Measurements from ENCODE around the gene RAD51AP1. TPM values are rescaled to one million over a fixed set of nuclear protein-coding genes. Genes with fewer than 3 reads are reported as not detected.

Gene RAD51AP1
- total RNA-seq, 2 experiments from 2014 or later: 69.5 to 76.5 TPM

- peaks cover 1% of the 10 kb centered on the region for H3K27me3 Mint-ChIP-seq (ENCODE audit: low read depth)
- intact Hi-C loops (cut with micrococcal nuclease): loop anchor here (1.0 kb wide), 1 partner anchor 179 kb away; no protein-coding TSS in a partner anchor
- CTCF ChIA-PET: interaction anchor here (2.0 kb wide), 1 partner anchor 179 kb away, joined by 6 read pairs; no protein-coding TSS in a partner anchor
- DNase-seq: peak; percentile 30
- no peak overlapping the region for H3K4me3 Mint-ChIP-seq
- no peaks in the 10 kb centered on the region for H3K36me3 Mint-ChIP-seq (ENCODE audit: low read depth)
- no peak overlapping the region for H3K27ac Mint-ChIP-seq
- H3K4me1 Mint-ChIP-seq (ENCODE audit: low read depth): no peaks in the 10 kb centered on the region
- H3K9me3 Mint-ChIP-seq: no peaks in the 10 kb centered on the region
Measured at GRCh38 chr12:4579305-4580102, 40.8 kb downstream of the RAD51AP1 start.

GRCh38 chr12:4580281-4580688 lies 41.6 kb downstream of the RAD51AP1 start:
- intact Hi-C loops (cut with micrococcal nuclease): no loop called here
- no peaks in the 10 kb centered on the region for H3K4me1 Mint-ChIP-seq (ENCODE audit: low read depth)
- H3K27me3 Mint-ChIP-seq (ENCODE audit: low read depth): peaks cover 1% of the 10 kb centered on the region
- no peak overlapping the region for H3K27ac Mint-ChIP-seq
- H3K9me3 Mint-ChIP-seq: no peaks in the 10 kb centered on the region
- CTCF ChIA-PET: interaction anchor here (2.0 kb wide), 1 partner anchor 178 kb away, joined by 6 read pairs; no protein-coding TSS in a partner anchor
- no peak for DNase-seq
- H3K36me3 Mint-ChIP-seq (ENCODE audit: low read depth): no peaks in the 10 kb centered on the region
- H3K4me3 Mint-ChIP-seq: no peak overlapping the region

GRCh38 chr12:4584281-4584680 lies 45.6 kb downstream of the RAD51AP1 start:
- H3K27ac Mint-ChIP-seq: no peak overlapping the region
- CTCF ChIA-PET: no interaction called here
- no peaks in the 10 kb centered on the region for H3K9me3 Mint-ChIP-seq
- no peak for DNase-seq
- H3K36me3 Mint-ChIP-seq (ENCODE audit: low read depth): no peaks in the 10 kb centered on the region
- intact Hi-C loops (cut with micrococcal nuclease): no loop called here
- H3K4me1 Mint-ChIP-seq (ENCODE audit: low read depth): no peaks in the 10 kb centered on the region
- H3K4me3 Mint-ChIP-seq: no peak overlapping the region
- H3K27me3 Mint-ChIP-seq (ENCODE audit: low read depth): peaks cover 1% of the 10 kb centered on the region

- Mint-ChIP-seq H3K27ac (no peak overlapping the region), H3K9me3 (no peaks in the 10 kb centered on the region), H3K4me3 (no peak overlapping the region), H3K4me1 (ENCODE audit: low read depth) (no peaks in the 10 kb centered on the region), H3K36me3 (ENCODE audit: low read depth) (no peaks in the 10 kb centered on the region), H3K27me3 (ENCODE audit: low read depth) (peaks cover 5% of the 10 kb centered on the region)
- DNase-seq: no peak
- intact Hi-C loops (cut with micrococcal nuclease): no loop called here
- CTCF ChIA-PET: interaction anchor here (1.7 to 2.1 kb wide), 2 partner anchors 12 to 20 kb away, joined by 3 to 6 read pairs; no protein-coding TSS in a partner anchor
Measured at GRCh38 chr12:4584896-4585295, 46.2 kb downstream of the RAD51AP1 start.

GRCh38 chr12:4586500-4586899 lies 47.8 kb downstream of the RAD51AP1 start:
- no peaks in the 10 kb centered on the region for H3K36me3 Mint-ChIP-seq (ENCODE audit: low read depth)
- CTCF ChIA-PET: interaction anchor here (1.7 to 2.1 kb wide), 2 partner anchors 11 to 18 kb away, joined by 3 to 6 read pairs; no protein-coding TSS in a partner anchor
- no peaks in the 10 kb centered on the region for H3K4me1 Mint-ChIP-seq (ENCODE audit: low read depth)

GRCh38 chr12:4587108-4587507 lies 48.4 kb downstream of the RAD51AP1 start:
- H3K27ac Mint-ChIP-seq: no peak overlapping the region
- DNase-seq: no peak
- H3K4me3 Mint-ChIP-seq: no peak overlapping the region
- peaks cover 3% of the 10 kb centered on the region for H3K27me3 Mint-ChIP-seq (ENCODE audit: low read depth)
- H3K36me3 Mint-ChIP-seq (ENCODE audit: low read depth): no peaks in the 10 kb centered on the region
- no peaks in the 10 kb centered on the region for H3K9me3 Mint-ChIP-seq
- intact Hi-C loops (cut with micrococcal nuclease): no loop called here
- CTCF ChIA-PET: no interaction called here
- H3K4me1 Mint-ChIP-seq (ENCODE audit: low read depth): no peaks in the 10 kb centered on the region

More at GRCh38 chr12:4586500-4586899, 47.8 kb downstream of the RAD51AP1 start:
- Mint-ChIP-seq H3K9me3 (no peaks in the 10 kb centered on the region), H3K27ac (no peak overlapping the region), H3K4me3 (no peak overlapping the region), H3K27me3 (ENCODE audit: low read depth) (peaks cover 3% of the 10 kb centered on the region)
- DNase-seq: no peak
- intact Hi-C loops (cut with micrococcal nuclease): no loop called here

GRCh38 chr12:4588916-4589315 lies 50.2 kb downstream of the RAD51AP1 start:
- Mint-ChIP-seq H3K36me3 (ENCODE audit: low read depth) (no peaks in the 10 kb centered on the region), H3K4me3 (no peak overlapping the region), H3K4me1 (ENCODE audit: low read depth) (no peaks in the 10 kb centered on the region), H3K27ac (no peak overlapping the region), H3K9me3 (no peaks in the 10 kb centered on the region), H3K27me3 (ENCODE audit: low read depth) (peaks cover 3% of the 10 kb centered on the region)
- intact Hi-C loops (cut with micrococcal nuclease): no loop called here
- CTCF ChIA-PET: no interaction called here
- no peak for DNase-seq

- H3K27ac Mint-ChIP-seq: no peak overlapping the region
- intact Hi-C loops (cut with micrococcal nuclease): no loop called here
- no peak overlapping the region for H3K4me3 Mint-ChIP-seq
- no peaks in the 10 kb centered on the region for H3K9me3 Mint-ChIP-seq
- peaks cover 3% of the 10 kb centered on the region for H3K27me3 Mint-ChIP-seq (ENCODE audit: low read depth)
- no peak for DNase-seq
- H3K4me1 Mint-ChIP-seq (ENCODE audit: low read depth): no peaks in the 10 kb centered on the region
- H3K36me3 Mint-ChIP-seq (ENCODE audit: low read depth): no peaks in the 10 kb centered on the region
- CTCF ChIA-PET: no interaction called here
Measured at GRCh38 chr12:4589941-4590340, 51.3 kb downstream of the RAD51AP1 start.

GRCh38 chr12:4591180-4591687 lies 52.5 kb downstream of the RAD51AP1 start:
- Mint-ChIP-seq H3K36me3 (ENCODE audit: low read depth) (no peaks in the 10 kb centered on the region), H3K27me3 (ENCODE audit: low read depth) (peaks cover 3% of the 10 kb centered on the region), H3K4me1 (ENCODE audit: low read depth) (no peaks in the 10 kb centered on the region), H3K9me3 (no peaks in the 10 kb centered on the region), H3K27ac (no peak overlapping the region), H3K4me3 (no peak overlapping the region)
- CTCF ChIA-PET: interaction anchor here (1.4 to 2.4 kb wide), 2 partner anchors 11 to 14 kb away, joined by 3 to 9 read pairs; no protein-coding TSS in a partner anchor
- intact Hi-C loops (cut with micrococcal nuclease): no loop called here
- DNase-seq: no peak

- Mint-ChIP-seq H3K4me3 (no peak overlapping the region), H3K27me3 (ENCODE audit: low read depth) (no peaks in the 10 kb centered on the region)
Measured at GRCh38 chr12:4595881-4596280, 57.2 kb downstream of the RAD51AP1 start.

GRCh38 chr12:4603421-4603820 lies 64.7 kb downstream of the RAD51AP1 start:
- H3K36me3 Mint-ChIP-seq (ENCODE audit: low read depth): no peaks in the 10 kb centered on the region
- no peak overlapping the region for H3K27ac Mint-ChIP-seq
- no peak overlapping the region for H3K4me3 Mint-ChIP-seq
- CTCF ChIA-PET: interaction anchor here (1.1 kb wide), 1 partner anchor 44 kb away, joined by 3 read pairs; no protein-coding TSS in a partner anchor
- intact Hi-C loops (cut with micrococcal nuclease): loop anchor here (5.0 kb wide), 1 partner anchor 224 kb away; no protein-coding TSS in a partner anchor
- H3K9me3 Mint-ChIP-seq: no peaks in the 10 kb centered on the region
- DNase-seq: no peak
- peaks cover 8% of the 10 kb centered on the region for H3K27me3 Mint-ChIP-seq (ENCODE audit: low read depth)
- peaks cover 18% of the 10 kb centered on the region for H3K4me1 Mint-ChIP-seq (ENCODE audit: low read depth)

More at GRCh38 chr12:4595881-4596280, 57.2 kb downstream of the RAD51AP1 start:
- Mint-ChIP-seq H3K4me1 (ENCODE audit: low read depth) (no peaks in the 10 kb centered on the region), H3K27ac (no peak overlapping the region), H3K9me3 (no peaks in the 10 kb centered on the region), H3K36me3 (ENCODE audit: low read depth) (no peaks in the 10 kb centered on the region)
- intact Hi-C loops (cut with micrococcal nuclease): no loop called here
- no peak for DNase-seq
- CTCF ChIA-PET: no interaction called here

- CTCF ChIA-PET: interaction anchor here (0.8 to 1.4 kb wide), 6 partner anchors 10 to 184 kb away, joined by 3 to 9 read pairs (median 4); partner anchors contain the start of genes AKAP3 and NDUFA9
- H3K36me3 Mint-ChIP-seq (ENCODE audit: low read depth): no peaks in the 10 kb centered on the region
- peaks cover 8% of the 10 kb centered on the region for H3K27me3 Mint-ChIP-seq (ENCODE audit: low read depth)
- no peak overlapping the region for H3K4me3 Mint-ChIP-seq
- intact Hi-C loops (cut with micrococcal nuclease): loop anchor here (1.0 to 5.0 kb wide), 5 partner anchors 45 to 733 kb away; partner anchors contain the start of genes AKAP3 and NDUFA9
- DNase-seq: no peak
- peaks cover 18% of the 10 kb centered on the region for H3K4me1 Mint-ChIP-seq (ENCODE audit: low read depth)
- H3K9me3 Mint-ChIP-seq: no peaks in the 10 kb centered on the region
- H3K27ac Mint-ChIP-seq: no peak overlapping the region
Measured at GRCh38 chr12:4603946-4604345, 65.3 kb downstream of the RAD51AP1 start.

Data from activated naive CD4-positive, alpha-beta T cell treated with anti-CD3 and anti-CD28 coated beads for 36 hours (primary cell).